GM18873 (cell line): ENCODE data around the gene EPB41L2.
"Not testable (repeated sequence)": the region's sequence is repeated elsewhere in the genome, so short reads cannot be mapped to it uniquely, and the experiment has no call there.

Experiments
- ATAC-seq: cut with Tn5 transposase; IDR thresholded peaks from one replicate; pipeline ENCODE4 v1.9.1; 2021; ENCODE audit warnings: mild to moderate bottlenecking, moderate library complexity, moderate number of reproducible peaks; ENCODE audit not compliant: unreplicated experiment, low FRiP score

EPB41L2 gene

GRCh38 chr6:131063028-131063763 lies at the start of gene EPB41L2:
TSS of gene EPB41L2 (minus strand) at chr6:131063245. CDS start at chr6:130956485, 106,760 bp downstream.
- peak; percentile 50 for ATAC-seq

GRCh38 chr6:131112249-131112648 lies 49.2 kb upstream of the EPB41L2 start:
- no peak for ATAC-seq

GRCh38 chr6:131107151-131107550 lies 44.1 kb upstream of the EPB41L2 start:
- ATAC-seq: no peak

GRCh38 chr6:131103901-131104300 lies 40.9 kb upstream of the EPB41L2 start:
- no peak for ATAC-seq

GRCh38 chr6:131103296-131103695 lies 40.3 kb upstream of the EPB41L2 start:
- ATAC-seq: no peak

- ATAC-seq: no peak
These were observed 39.1 kb upstream of the EPB41L2 start for GRCh38 chr6:131101911-131102680.

GRCh38 chr6:131096786-131097185 lies 33.7 kb upstream of the EPB41L2 start:
- no peak for ATAC-seq

GRCh38 chr6:131093334-131093733 lies 30.3 kb upstream of the EPB41L2 start:
- ATAC-seq: no peak

- ATAC-seq: not testable (repeated sequence)
These were observed 28.9 kb upstream of the EPB41L2 start for GRCh38 chr6:131091944-131092343.

GRCh38 chr6:131090339-131090738 lies 27.3 kb upstream of the EPB41L2 start:
- ATAC-seq: not testable (repeated sequence)

GRCh38 chr6:131084982-131085381 lies 21.9 kb upstream of the EPB41L2 start:
- ATAC-seq: no peak

GRCh38 chr6:131083687-131084086 lies 20.6 kb upstream of the EPB41L2 start:
- no peak for ATAC-seq

- no peak for ATAC-seq
These were observed 19.3 kb upstream of the EPB41L2 start for GRCh38 chr6:131082335-131082734.

- ATAC-seq: no peak
These were observed 17.0 kb upstream of the EPB41L2 start for GRCh38 chr6:131080084-131080483.

- no peak for ATAC-seq
These were observed 10.5 kb upstream of the EPB41L2 start for GRCh38 chr6:131073577-131073976.

GRCh38 chr6:131070061-131070460 lies 7.0 kb upstream of the EPB41L2 start:
- no peak for ATAC-seq

- ATAC-seq: no peak
These were observed 5.1 kb upstream of the EPB41L2 start for GRCh38 chr6:131068165-131068564.

- no peak for ATAC-seq
These were observed 4.5 kb upstream of the EPB41L2 start for GRCh38 chr6:131067521-131067920.

GRCh38 chr6:131065824-131066171 lies 2.8 kb upstream of the EPB41L2 start:
- ATAC-seq: no peak

GRCh38 chr6:131065112-131065823 lies 2.2 kb upstream of the EPB41L2 start:
- no peak for ATAC-seq

GRCh38 chr6:131063764-131064272 lies 773 bp upstream of the EPB41L2 start:
- ATAC-seq: no peak
